COR-L47 (cell line): ENCODE data around the gene SPINK4.

ENCODE experiments used
- DNase-seq: peaks from one replicate; lab custom pipeline; 2025; lab: John Stamatoyannopoulos, UW

Gene SPINK4

GRCh38 chr9:33291901-33292300 lies 51.9 kb downstream of the SPINK4 start:
- DNase-seq: no peak

- no peak for DNase-seq
Observed at GRCh38 chr9:33293782-33294181, 53.8 kb downstream of the SPINK4 start.

GRCh38 chr9:33294670-33295432 lies 54.9 kb downstream of the SPINK4 start:
- DNase-seq: no peak

GRCh38 chr9:33295571-33295970 lies 55.6 kb downstream of the SPINK4 start:
- no peak for DNase-seq

- DNase-seq: no peak
Observed at GRCh38 chr9:33297432-33297831, 57.5 kb downstream of the SPINK4 start.
